GM19372 (cell line): Measurements from ENCODE around the gene ZC3H7A.

Source experiments
- ATAC-seq: cut with Tn5 transposase; IDR thresholded peaks from one replicate; pipeline ENCODE4 v1.9.1; 2021; ENCODE audit warnings: mild to moderate bottlenecking, low read depth, moderate library complexity; ENCODE audit not compliant: unreplicated experiment

ZC3H7A gene

GRCh38 chr16:11712122-11712521, 84.9 kb downstream of the ZC3H7A start:
- ATAC-seq, result no peak

- ATAC-seq, result no peak
Measured at GRCh38 chr16:11711662-11712061, 85.4 kb downstream of the ZC3H7A start.

DNA sequence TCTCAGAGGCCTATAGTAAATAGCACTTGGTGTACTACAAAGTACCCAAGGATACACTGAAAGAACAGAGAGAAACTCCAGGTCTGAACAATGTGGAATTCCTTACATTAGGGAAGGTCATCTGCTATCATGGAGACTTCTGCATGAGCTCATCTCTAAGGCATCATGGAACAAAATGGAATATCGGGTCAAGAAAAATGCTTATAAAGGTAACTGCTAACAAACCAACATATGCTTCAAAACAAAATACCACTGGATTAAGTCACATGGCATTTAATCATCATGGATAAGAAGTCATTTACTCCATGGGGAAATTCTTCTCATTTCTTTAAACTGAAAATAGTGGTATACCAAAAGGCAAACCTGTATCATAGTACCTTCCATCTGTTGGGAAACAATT, 88.6 kb downstream of the ZC3H7A start:
- no peak for ATAC-seq

DNA sequence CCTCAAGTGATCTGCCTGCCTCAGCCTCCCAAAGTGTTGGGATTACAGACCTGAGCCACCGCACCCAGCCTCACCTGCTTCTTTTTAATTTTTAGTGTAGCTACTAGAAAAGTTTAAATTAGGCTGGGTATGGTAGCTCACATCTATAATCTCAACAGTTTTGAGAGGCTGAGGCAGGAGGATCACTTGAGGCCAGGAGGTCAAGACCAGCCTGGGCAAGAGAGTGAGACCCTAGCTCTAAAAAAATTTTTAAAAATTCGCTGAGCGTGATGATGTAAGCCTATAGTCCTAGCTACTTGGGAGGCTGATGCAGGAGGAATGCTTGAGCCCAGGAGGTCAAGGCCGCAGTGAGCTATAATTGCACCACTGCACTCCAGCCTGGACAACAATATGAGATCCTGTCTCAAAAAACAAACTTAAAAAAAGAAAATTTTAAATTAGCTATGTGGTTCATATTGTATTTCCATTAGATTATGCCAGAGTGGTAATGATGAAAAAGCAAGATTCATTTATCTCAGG, 89.3 kb downstream of the ZC3H7A start:
- ATAC-seq, result no peak

DNA sequence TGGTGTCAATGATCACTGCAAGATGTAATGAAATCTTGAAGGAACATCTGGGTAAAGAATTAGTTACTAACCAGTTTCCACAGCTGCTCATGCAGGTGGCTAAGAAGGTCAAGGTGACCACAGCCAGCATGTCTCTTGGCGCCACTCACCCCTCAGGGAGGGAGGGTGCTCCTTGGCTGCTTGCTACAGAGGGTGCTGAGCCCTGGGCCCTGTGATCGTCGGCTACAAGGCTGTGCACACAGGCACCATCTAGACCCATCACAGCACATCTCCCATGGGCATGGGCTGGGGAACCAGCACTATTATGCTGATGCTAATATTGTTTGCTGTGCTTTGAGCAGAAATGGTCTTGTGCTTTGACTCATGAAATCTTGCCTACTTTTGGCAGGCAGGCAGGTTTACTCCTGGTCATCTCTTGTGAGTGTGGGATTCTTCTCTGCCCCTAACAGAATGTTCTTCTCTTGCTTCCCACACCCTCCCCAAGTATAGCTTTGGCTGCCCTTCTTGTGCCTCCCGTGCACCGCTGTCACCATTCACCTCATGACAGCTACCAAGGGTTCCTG, 90.8 kb downstream of the ZC3H7A start:
- peak; percentile 65 for ATAC-seq

DNA sequence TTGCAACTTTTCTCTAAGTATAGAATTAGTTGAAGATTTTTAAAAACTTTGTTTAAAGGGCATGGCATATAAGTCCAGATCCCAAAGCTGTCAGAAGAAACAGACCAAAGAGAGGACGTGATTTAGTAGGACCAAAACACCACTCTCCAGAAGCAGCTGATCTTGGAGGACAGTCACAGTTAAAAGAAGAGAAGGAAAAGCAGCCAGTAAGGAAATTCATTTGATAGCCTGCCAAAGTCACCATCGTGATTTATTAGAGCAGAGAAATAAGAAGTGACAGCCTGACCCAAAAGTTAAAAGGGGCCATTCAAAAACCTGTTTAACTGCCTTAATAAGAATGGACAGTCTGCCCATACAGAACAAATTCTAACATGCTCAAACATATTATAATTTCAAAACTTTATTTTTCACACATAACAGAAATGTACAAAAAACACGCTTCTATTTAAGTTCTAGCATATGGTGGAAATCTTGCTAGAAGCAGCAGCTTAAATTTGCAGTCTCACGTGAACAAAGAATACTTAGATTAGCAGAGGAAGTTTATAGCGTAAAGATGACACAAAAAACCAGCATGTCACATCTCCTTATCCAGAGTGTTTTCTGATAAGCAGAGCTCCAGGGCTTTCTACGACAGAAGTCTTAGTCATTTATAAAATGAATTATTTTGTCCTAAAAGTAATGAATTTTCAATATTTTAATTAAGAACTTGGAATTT, 91.6 kb downstream of the ZC3H7A start:
- ATAC-seq, result no peak
